Transverse colon (tissue), 3 donors: ENCODE data around the gene RTRAF.

Experiments
- CTCF ChIP-seq, 5 experiments: fragments of 200-600 bp in 3 of 5; fragments of 450-650 bp in 2 of 5; sonication (generic) in 3 of 5; IDR thresholded peaks; 1 replicate in 2 of 5; 2 replicates in 3 of 5; pipeline ENCODE4 v1.5.1; 2016 to 2017; ENCODE audit warnings: antibody characterized with exemption in 5 of 5, inconsistent platforms in 3 of 5, mild to moderate bottlenecking in 2 of 5, moderate library complexity in 1 of 5
- POLR2A ChIP-seq: fragments of 450-650 bp; IDR thresholded peaks from one replicate; pipeline ENCODE4 v1.6.1; 2016; ENCODE audit warnings: antibody characterized with exemption, mild to moderate bottlenecking, moderate library complexity

- TF ChIP-seq CTCF (IDR thresholded peaks at IDR 0.05) (no peak), POLR2A (no peak)
These were observed 34.7 kb upstream of the RTRAF start for GRCh38 chr14:51954657-51955056.
